Measurements from ENCODE around the gene CDK6. TPM values are rescaled to one million over a fixed set of nuclear protein-coding genes. Genes with fewer than 3 reads are reported as not detected.
A peak's percentile ranks its signal among the peaks of the same experiment; 100 is the strongest.
"Not testable (repeated sequence)": the region's sequence is repeated elsewhere in the genome, so short reads cannot be mapped to it uniquely, and the experiment has no call there.

The CDK6 gene
- total RNA-seq, 1 experiment from 2014 or later, result 10.5 TPM

- POLR2A ChIA-PET (ENCODE audit: low non-redundant PET), result no interaction called here
- CTCF ChIA-PET, result no interaction called here
- intact Hi-C loops (cut with micrococcal nuclease; ENCODE audit: unreplicated experiment), result no loop called here
- Histone ChIP-seq H3K27ac (ENCODE audit: low read depth, low read length, poor library complexity, severe bottlenecking) (no peak overlapping the region), H3K36me3 (ENCODE audit: insufficient read depth, low read length, poor library complexity, severe bottlenecking) (no peaks in the 10 kb centered on the region), H3K27me3 (replicated peaks; ENCODE audit: insufficient read depth, low read depth, low read length, poor library complexity) (no peaks in the 10 kb centered on the region), H3K4me1 (ENCODE audit: insufficient read depth, low read length, poor library complexity, severe bottlenecking) (no peaks in the 10 kb centered on the region), H3K9me3 (ENCODE audit: low read depth, low read length, poor library complexity, severe bottlenecking) (no peaks in the 10 kb centered on the region), H3K4me3 (ENCODE audit: low read depth, low read length, poor library complexity, severe bottlenecking) (no peak overlapping the region)
- DNase-seq (ENCODE audit: low spot score), result no peak
- TF ChIP-seq EZH2 (IDR thresholded peaks at IDR 0.05; ENCODE audit: borderline replicate concordance, low read depth, low read length, poor library complexity, severe bottlenecking) (no peak), CTCF (conservative IDR thresholded peaks at IDR 0.05; ENCODE audit: low read depth, low read length) (no peak)
- BruUV-seq (replicated peaks), result no TSS peak
Measured at GRCh38 chr7:92868683-92869293, 32.4 kb upstream of the CDK6 start.

GRCh38 chr7:92864169-92864568, 27.8 kb upstream of the CDK6 start:
- POLR2A ChIA-PET (ENCODE audit: low non-redundant PET); intact Hi-C loops (cut with micrococcal nuclease; ENCODE audit: unreplicated experiment); H3K36me3 ChIP-seq (ENCODE audit: insufficient read depth, low read length, poor library complexity, severe bottlenecking); BruUV-seq (replicated peaks); H3K9me3 ChIP-seq (ENCODE audit: low read depth, low read length, poor library complexity, severe bottlenecking); CTCF ChIA-PET; H3K27me3 ChIP-seq (replicated peaks; ENCODE audit: insufficient read depth, low read depth, low read length, poor library complexity); H3K4me3 ChIP-seq (ENCODE audit: low read depth, low read length, poor library complexity, severe bottlenecking); H3K4me1 ChIP-seq (ENCODE audit: insufficient read depth, low read length, poor library complexity, severe bottlenecking); H3K27ac ChIP-seq (ENCODE audit: low read depth, low read length, poor library complexity, severe bottlenecking): not testable (repeated sequence)
- peak; percentile 52 for DNase-seq (ENCODE audit: low spot score)
- peak; percentile 44 for TF ChIP-seq CTCF (conservative IDR thresholded peaks at IDR 0.05; ENCODE audit: low read depth, low read length)

- intact Hi-C loops (cut with micrococcal nuclease; ENCODE audit: unreplicated experiment), result no loop called here
- no peaks in the 10 kb centered on the region for H3K4me1 ChIP-seq (ENCODE audit: insufficient read depth, low read length, poor library complexity, severe bottlenecking)
- no peaks in the 10 kb centered on the region for H3K9me3 ChIP-seq (ENCODE audit: low read depth, low read length, poor library complexity, severe bottlenecking)
- H3K36me3 ChIP-seq (ENCODE audit: insufficient read depth, low read length, poor library complexity, severe bottlenecking), result no peaks in the 10 kb centered on the region
- H3K4me3 ChIP-seq (ENCODE audit: low read depth, low read length, poor library complexity, severe bottlenecking), result no peak overlapping the region
- TF ChIP-seq EZH2 (IDR thresholded peaks at IDR 0.05; ENCODE audit: borderline replicate concordance, low read depth, low read length, poor library complexity, severe bottlenecking) (no peak), CTCF (conservative IDR thresholded peaks at IDR 0.05; ENCODE audit: low read depth, low read length) (no peak)
- no peak overlapping the region for H3K27ac ChIP-seq (ENCODE audit: low read depth, low read length, poor library complexity, severe bottlenecking)
- DNase-seq (ENCODE audit: low spot score), result no peak
- no TSS peak for BruUV-seq (replicated peaks)
- CTCF ChIA-PET, result no interaction called here
- H3K27me3 ChIP-seq (replicated peaks; ENCODE audit: insufficient read depth, low read depth, low read length, poor library complexity), result peaks cover 47% of the 10 kb centered on the region
- POLR2A ChIA-PET (ENCODE audit: low non-redundant PET), result no interaction called here
Measured at GRCh38 chr7:92856436-92856835, 20.1 kb upstream of the CDK6 start.

All from A673 (cell line).